ENCODE data around the gene WSB2.

Gene WSB2

DNA sequence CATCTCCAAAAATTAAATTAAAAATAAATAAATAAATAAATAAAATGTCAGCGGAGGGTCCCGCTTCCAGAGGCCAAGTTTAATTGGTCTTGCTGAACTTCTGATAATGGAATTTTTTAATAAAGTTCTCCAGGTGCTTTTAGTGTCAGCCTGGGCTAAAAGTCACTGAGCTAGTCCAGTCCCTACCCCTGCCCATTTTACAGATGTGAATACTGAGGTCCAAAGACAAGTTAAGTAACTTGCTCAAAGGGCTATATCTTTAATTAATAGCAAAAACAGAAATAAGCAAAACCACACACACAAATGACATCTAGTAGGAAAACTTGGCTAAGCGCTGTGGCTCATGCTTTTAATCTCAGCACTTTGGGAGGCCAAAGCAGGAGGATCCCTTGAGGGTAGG is 50.1 kb downstream of the WSB2 start:
- TF ChIP-seq FOXP2 (optimal IDR thresholded peaks at IDR 0.05; ENCODE audit: borderline replicate concordance, extremely low read depth, extremely low read length, insufficient read depth) (no peak), SIN3A (IDR thresholded peaks at IDR 0.05; ENCODE audit: borderline replicate concordance, insufficient read depth, low read length) (no peak), POLR2AphosphoS5 (IDR thresholded peaks at IDR 0.05; ENCODE audit: low read depth, low read length) (no peak), TAF1 (IDR thresholded peaks at IDR 0.05; ENCODE audit: borderline replicate concordance, insufficient read depth, low read length) (no peak)
- TF ChIP-seq, protein P1, sequence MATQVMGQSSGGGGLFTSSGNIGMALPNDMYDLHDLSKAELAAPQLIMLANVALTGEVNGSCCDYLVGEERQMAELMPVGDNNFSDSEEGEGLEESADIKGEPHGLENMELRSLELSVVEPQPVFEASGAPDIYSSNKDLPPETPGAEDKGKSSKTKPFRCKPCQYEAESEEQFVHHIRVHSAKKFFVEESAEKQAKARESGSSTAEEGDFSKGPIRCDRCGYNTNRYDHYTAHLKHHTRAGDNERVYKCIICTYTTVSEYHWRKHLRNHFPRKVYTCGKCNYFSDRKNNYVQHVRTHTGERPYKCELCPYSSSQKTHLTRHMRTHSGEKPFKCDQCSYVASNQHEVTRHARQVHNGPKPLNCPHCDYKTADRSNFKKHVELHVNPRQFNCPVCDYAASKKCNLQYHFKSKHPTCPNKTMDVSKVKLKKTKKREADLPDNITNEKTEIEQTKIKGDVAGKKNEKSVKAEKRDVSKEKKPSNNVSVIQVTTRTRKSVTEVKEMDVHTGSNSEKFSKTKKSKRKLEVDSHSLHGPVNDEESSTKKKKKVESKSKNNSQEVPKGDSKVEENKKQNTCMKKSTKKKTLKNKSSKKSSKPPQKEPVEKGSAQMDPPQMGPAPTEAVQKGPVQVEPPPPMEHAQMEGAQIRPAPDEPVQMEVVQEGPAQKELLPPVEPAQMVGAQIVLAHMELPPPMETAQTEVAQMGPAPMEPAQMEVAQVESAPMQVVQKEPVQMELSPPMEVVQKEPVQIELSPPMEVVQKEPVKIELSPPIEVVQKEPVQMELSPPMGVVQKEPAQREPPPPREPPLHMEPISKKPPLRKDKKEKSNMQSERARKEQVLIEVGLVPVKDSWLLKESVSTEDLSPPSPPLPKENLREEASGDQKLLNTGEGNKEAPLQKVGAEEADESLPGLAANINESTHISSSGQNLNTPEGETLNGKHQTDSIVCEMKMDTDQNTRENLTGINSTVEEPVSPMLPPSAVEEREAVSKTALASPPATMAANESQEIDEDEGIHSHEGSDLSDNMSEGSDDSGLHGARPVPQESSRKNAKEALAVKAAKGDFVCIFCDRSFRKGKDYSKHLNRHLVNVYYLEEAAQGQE (IDR thresholded peaks at IDR 0.05; ENCODE audit: insufficient read depth in 1 of 2, low read depth in 2 of 2, low read length in 2 of 2), result no peak

DNA sequence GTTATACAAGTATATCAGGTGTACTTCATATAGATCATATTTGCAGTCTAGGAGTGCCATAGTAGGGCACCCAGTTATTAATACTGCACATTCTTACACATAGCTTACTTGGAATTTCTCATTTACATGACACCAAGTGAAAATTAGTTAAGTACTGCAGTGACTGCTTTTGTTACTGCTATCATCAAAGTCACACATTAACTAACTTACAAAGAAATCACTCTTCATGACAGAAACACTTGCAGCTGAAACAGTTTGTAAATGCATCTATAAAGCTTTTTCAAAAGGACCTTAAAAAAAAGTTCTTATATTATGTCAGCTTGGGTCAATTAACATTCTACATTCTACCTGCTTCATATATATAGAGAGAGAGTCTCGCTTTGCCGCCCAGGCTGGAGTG is 62.3 kb downstream of the WSB2 start:
- TF ChIP-seq TAF1 (IDR thresholded peaks at IDR 0.05; ENCODE audit: borderline replicate concordance, insufficient read depth, low read length) (no peak), POLR2AphosphoS5 (IDR thresholded peaks at IDR 0.05; ENCODE audit: low read depth, low read length) (no peak), FOXP2 (optimal IDR thresholded peaks at IDR 0.05; ENCODE audit: borderline replicate concordance, extremely low read depth, extremely low read length, insufficient read depth) (no peak), SIN3A (IDR thresholded peaks at IDR 0.05; ENCODE audit: borderline replicate concordance, insufficient read depth, low read length) (no peak)
- TF ChIP-seq, protein P1 (IDR thresholded peaks at IDR 0.05; ENCODE audit: insufficient read depth in 1 of 2, low read depth in 2 of 2, low read length in 2 of 2), result no peak

DNA sequence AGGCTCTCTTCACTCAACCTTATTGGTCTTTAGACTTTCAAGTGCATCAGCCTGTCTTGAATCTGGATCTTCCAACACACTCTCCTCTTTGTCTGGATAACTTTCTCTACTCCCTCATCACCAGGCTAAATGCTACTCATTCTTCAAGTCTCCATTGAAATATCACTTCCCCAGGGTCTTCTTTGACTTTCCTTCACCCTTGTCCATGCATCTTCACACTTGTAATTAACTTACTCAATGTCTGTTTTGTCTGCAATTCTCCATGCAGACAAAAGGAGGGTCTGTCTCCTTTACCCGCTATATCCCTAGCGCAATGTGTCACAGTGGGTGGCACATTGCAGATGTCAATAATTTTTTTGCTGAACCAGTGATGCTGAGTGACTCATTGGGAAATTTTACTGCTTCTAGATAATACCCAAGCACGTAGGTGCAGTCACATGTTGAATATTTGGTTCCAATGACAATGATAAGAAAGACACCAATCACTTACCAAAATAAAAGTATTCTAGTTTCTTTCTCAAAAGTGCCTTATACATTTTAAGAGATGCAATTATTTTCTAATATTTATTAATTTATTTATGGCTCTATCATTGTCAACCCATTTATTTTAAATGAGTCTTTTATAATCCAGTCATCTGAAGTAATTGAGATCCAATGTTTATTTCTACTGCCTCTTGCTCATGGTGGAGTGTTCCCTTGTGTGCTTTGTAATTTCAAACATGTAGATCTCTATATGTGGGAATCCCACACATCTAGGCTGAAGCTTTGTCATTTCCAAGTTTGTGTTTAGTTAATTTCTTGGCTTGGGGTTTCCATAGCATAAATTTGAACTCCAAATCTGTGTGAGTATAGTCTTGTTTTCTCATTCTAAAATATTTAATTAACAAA is 66.2 kb downstream of the WSB2 start:
- TF ChIP-seq FOXP2 (optimal IDR thresholded peaks at IDR 0.05; ENCODE audit: borderline replicate concordance, extremely low read depth, extremely low read length, insufficient read depth), result no peak
- TF ChIP-seq, protein P1 (IDR thresholded peaks at IDR 0.05; ENCODE audit: insufficient read depth in 1 of 2, low read depth in 2 of 2, low read length in 2 of 2), result no peak
- TF ChIP-seq SIN3A (IDR thresholded peaks at IDR 0.05; ENCODE audit: borderline replicate concordance, insufficient read depth, low read length), result no peak
- no peak for TF ChIP-seq TAF1 (IDR thresholded peaks at IDR 0.05; ENCODE audit: borderline replicate concordance, insufficient read depth, low read length)
- TF ChIP-seq POLR2AphosphoS5 (IDR thresholded peaks at IDR 0.05; ENCODE audit: low read depth, low read length), result no peak

DNA sequence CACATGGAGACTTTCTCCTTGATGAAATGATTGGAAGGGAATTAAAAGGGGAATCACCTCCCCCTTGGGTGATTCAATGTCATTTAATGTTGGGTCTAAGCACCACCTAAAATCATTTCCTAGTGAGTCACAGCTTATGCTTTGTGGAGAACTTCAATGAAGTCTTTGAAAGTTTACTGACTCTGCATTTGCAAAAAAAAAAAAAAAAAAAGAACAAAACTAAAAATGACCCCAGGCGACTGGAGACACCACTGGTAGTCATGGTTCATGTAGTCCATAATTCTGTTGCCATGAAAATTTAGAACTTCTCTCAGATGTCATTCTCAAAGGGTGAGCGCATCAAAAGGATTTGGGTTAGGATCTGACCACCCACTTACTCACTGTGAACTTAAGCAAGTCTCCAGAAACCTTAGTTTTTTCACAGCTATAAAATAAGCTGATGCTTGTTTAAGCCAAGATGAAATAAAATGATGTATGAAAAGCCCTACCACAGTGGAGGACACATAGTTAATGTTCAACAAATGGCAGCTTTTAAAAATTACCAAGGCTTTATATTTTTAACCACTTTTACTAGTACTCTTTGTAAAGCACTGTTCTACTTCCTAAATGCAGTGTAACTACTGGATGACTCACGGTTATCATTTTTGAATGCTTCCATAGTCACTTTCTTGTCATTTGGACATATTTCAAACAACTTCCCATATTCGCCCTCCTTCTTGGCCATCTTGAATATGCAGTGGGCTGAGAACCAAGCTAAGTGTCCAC is 74.1 kb downstream of the WSB2 start:
- TF ChIP-seq TAF1 (IDR thresholded peaks at IDR 0.05; ENCODE audit: borderline replicate concordance, insufficient read depth, low read length), result no peak
- TF ChIP-seq, protein P1 (IDR thresholded peaks at IDR 0.05; ENCODE audit: insufficient read depth in 1 of 2, low read depth in 2 of 2, low read length in 2 of 2), result no peak
- no peak for TF ChIP-seq POLR2AphosphoS5 (IDR thresholded peaks at IDR 0.05; ENCODE audit: low read depth, low read length)
